ENCODE results near the gene KIAA1614.

Gene KIAA1614

DNA sequence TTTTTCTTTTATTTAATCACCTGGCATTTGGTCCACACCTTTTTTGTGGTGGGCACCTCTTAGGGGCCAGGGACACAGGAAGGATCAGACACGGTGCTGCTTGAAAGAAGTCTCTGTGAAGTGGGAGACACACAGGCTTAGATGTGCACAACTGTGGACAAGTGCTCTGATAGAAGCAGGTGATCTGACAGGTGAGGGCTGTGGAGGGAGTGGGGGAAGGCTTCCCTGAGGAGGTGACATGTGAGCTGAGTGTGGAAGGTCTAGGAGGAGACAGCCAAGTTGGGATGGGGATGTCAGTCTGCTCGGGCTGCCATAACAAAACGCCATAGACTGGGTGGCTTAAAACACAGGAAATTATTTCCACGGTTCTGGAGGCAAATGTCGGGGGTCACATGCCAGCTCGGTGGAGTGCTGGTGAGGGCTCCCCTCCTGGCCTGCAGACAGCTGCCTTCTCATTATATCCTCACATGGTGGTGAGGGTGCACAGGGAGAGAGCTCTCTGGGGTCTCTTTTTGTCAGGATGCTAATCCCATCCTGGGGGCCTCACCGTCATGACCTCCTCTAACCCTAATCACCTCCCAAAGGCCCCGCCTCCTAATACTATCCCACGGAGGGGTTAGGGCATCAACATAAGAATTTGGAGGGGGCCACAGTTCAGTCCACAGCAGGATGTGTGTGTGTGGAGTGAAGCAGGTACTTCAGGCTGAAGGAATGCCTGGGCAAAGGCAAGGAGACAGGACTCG lies 5.2 kb upstream of the KIAA1614 start:
- DNase-seq = no peak

DNA sequence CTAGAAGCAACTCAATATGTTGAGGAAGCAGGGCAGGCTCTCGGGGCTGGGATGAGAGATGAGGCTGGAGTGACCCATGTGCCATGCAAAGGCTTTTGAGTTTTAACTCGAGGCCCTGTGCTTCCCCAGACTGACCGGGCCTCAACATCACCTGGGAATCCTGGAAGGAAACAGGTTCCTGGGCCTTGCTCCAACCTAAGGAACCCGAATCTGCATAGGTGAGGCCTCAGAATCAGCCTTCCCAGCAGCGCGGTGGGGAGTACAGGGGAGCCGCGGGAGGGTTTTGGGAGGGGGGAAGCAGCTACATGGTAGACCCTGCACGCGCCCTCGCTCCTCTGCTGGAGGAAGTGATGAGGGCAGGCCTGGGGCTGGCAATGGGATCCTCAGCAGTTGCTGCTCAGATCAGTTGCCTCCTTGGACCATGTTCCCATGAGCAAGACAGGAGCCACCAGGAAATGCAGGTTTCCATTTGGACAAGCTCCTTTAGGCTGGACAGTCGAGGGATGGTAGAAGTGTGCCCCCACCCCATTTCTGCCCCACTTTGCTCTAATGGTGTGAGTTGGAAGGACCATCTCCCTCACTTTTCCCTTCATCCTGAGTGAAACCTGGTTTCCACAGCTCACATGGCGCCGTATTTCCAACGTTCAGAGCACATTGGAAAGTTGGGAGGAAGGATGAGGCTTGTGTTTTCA lies 4.5 kb upstream of the KIAA1614 start:
- no peak for DNase-seq

DNA sequence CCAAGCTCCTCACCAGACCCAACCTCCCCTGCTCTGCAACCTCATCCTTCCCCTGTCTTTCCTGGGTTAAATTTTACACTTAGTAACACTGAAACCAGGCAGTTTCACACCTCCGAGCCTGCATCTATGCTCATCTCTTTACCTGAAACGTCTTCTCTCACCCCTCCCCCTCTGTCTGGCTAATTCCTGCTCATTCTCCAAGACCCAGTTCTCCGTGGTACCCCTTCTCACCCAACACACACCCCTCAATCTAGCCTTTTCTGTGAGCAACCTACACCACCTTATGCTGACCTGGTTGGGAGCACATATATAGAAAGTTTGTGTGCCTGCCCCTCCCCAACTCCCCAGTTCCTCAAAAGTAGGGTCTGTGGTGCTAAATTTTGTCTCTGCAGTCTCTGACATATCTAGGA lies 3.7 kb upstream of the KIAA1614 start:
- DNase-seq = no peak

DNA sequence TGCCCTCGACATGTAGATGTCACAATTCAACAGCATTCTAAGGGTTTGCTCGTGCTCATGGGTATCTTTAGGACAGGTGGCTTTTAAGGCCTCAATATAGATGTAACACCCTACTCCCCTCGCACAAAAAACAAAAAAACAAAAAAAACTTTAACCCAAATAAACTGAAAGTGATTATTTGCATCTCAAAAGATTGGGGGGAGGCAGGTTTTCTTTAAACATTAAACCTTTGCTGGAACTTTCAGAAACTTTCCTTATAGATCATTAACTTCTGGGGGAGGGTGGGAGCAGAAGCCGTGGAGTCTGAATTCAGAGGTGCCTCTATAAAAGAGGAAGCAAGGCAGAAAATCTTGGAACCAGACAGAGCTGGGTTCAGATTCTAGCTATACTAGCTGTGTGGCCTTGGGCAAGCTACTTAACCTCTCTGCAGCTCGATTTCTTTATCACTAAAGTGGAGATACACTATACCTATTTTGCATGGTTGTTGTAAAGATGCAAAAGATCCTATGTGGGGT lies 3.2 kb upstream of the KIAA1614 start:
- DNase-seq = no peak

DNA sequence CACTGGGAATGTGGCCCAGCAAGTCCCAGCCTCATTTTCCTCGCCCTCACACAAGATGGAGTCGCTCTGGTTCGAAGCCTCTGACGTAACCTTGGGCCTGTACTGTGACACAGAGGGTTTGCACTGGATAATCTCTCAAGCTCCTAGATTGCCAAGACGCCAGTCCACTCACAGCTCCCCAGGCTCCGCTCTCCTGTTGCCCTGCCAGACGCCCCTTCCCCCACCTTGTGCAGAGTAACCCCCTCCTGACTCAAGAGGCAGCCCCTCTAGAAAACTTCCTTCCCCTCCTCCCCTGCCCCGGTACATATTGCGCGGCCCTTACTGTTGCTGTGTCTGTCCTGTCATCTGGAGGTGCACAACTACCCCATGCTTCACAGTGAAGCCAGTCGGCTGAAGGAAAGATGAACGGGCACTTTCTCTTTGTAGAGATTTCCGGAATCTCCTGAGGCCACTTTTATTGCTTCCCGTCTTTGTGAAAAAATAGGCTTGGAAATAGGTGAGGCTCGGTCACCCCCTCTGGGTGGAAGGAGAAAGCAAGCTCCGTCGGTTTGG lies 981 bp upstream of the KIAA1614 start:
- no peak for DNase-seq

DNA sequence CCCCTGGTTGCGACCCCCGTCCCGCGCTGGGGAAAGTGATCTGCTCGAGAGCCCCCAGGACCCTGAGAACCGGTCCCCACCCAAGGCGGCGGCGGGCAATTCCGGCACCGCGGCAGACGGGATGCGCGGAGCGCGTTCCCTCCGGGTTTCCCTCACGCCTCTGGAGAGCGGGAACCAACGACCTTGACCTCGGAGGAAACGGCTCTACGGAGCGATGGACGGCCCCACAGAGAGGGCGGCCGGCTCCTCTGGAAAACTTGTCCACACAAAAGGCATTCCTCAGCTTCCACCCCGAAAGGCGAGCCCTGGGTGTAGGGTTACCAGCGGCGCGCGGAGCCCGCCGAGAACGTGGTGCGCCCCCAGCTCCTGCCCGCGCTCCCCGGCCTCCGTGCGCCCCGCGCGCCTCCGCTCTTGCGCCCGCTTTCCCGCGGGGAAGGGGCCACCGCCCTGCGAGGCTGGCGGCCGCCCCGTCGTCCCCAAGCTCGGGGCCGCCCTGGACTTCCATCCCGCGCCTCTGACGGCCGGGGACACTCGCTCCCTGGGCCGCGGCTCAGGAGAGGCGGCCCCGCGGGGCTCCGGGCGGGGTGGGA lies 391 bp upstream of the KIAA1614 start:
- no peak for DNase-seq

DNA sequence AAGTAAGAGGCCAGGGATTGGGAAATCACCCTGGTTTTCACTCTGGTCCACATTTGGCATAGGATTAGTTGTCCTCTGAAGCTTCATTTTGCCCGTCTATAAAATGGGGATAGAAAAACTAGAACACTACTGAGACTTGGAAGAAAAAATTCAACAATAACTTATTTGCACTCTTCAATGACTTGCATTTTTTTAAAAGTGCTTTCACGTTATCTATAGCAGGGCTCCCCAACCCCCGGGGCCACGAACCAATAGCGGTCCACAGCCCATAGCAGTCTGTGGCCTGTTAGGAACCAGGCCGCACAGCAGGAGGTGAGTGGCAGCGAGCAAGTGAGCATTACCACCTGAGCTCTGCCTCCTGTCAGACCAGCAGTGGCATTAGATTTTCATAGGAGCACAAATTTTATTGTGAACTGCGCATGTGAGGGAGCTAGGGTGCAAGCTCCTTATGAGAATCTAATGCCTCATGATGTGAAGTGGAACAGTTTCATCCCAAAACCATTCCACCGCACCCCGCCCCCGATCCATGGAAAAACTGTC lies 2.8 kb downstream of the KIAA1614 start:
- no peak for DNase-seq

DNA sequence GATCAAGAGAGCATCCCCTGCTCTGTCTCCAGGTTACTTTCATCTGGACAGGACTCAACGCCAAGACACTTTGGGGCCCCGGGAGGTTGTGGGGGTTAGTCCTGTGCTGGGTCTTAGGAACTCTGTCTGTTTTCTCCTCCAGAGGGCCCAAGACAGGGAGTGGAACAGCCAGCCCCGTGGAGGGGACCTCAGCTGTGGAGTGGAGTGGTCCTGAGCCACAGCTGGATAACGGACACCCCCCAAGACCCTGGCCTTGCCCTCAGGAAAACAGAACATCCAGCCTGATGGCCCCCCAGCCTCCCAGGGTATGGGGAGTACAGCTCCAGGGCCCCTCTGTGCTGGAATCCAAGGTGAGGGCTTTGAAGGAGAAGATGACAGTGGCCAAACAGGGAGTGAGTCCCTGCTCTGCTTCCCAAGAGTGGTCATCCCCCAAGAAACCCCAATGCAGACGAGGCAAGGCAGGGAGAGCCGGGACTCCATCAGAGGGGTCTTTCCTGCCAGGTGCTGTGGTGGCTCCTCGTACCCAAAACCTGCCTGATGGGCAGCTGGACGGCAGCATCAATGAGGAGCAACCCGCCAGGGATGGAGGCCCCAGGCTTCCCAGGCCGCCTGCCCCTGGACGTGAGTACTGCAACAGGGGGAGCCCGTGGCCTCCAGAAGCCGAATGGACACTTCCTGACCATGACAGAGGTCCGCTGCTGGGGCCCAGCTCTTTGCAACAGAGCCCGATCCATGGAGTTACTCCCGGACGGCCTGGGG lies 3.5 kb downstream of the KIAA1614 start:
- DNase-seq = no peak

DNA sequence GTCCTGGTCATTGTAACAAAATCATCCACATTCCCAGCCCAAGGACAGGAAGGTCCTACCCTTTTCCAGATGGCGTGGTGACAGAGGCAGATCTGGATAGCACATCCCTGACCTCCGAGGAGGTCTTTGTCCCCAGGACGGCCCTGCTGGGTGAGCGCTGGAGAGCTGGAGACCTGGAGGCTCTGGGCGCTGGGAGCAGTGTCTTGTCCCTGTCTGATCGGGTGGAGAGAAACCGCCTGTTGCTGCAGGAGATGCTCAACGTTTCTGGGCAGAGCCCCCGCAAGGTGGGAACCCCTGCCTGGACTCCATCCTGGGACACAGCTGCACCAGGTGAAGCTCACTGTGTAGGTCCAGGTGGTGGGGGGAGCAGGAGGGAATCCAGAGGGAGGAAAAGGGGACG lies 4.1 kb downstream of the KIAA1614 start:
- no peak for DNase-seq

DNA sequence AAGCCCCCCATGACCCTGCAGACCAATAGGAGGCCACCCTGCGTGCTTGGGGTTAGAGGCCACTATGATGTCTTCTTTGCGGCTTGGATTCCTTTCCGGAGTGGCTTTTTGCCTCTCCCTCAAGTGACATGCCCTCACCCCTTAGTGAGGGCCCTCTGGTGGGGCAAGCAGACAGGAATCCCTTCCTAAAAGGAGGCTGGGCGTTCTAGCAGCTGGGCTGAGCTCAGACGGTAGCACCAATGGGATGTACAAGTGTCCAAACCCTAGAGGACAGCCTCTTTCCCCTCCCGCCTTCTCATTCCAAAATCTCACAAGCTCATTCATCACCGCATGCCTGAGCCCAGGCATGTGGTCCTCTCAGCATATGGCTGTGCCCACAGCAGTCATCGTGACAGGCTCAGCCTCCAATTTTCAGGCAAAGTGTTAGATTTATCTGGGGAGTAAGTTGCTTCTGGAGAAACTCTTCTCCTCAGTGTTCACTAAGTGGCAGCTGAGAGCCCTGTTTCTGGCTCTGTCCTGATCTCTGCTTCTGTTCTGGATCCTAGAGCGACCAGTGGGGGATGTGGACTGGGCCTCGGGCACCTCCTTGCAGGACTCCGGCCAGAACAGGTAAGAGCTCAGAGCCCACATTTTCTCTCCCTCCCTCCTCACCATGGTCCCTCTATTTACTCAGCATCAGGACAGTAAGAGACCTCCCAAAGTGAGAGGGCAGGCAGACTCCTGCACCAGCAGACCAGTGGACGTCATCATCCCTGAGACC lies 4.8 kb downstream of the KIAA1614 start:
- DNase-seq = no peak

DNA sequence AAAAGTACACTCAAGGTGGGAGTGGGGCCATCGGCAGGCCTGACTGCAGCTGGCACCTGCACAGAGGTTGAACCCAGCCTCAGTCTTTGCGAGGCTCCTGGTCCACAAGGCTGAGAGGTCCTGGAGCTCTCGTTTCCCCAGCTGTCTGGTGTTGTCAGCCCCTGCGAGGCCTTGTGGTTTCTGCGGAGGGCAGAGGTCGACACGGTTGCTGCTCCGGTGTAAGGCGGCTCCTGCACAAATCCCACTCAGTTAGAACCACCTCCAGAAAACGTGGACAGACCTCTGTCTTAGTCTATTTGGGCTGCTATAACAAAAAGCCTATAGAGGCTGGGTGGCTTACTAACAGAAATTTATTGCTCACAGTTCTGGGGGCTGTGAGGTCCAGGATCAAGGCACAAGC lies 5.8 kb downstream of the KIAA1614 start:
- no peak for DNase-seq

DNA sequence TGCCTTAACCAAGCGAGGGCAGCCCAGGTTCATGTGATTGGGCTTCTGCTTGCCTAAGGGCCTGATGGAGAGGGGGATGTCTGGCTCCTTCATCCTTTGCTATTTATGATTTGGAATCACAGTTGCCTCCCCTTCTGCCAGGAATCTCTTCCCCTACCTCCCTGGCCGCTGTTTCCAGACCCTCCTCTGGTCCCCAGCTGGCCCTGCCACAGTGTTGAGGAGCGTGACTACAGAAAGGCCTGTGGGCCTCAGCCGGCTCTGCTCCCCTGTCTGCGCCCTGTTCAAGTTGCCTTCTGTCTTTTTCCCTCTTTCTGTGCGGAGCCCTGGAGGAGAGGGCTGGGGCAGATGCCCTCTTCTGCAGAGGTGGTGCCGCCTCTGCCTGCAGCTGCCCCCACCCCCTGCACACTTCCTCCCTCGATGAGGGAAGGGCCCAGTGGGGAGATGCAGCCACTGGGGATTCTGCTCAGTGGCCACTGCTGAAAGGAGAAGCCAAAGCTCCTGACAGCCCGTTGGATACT lies 6.5 kb downstream of the KIAA1614 start:
- no peak for DNase-seq

DNA sequence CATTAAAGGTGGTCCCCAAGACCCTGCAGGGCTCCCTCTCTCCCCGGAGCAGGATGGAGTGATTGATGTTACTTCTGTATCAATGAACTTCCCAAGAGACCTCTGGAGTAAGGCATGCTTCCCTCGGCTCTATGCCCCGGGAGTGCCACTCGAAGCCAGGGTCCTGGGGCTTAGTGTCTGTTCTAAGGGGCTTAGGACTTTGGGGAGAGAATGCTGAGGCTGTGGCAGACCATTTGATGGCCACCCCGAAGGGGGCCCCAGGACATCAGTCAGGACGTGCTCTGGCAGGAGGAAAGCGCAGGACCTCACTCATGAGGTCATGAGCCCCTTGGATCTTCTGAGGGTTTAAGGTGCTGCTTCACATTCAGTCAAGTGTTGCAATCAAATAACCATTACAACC lies 7.5 kb downstream of the KIAA1614 start:
- DNase-seq = no peak

DNA sequence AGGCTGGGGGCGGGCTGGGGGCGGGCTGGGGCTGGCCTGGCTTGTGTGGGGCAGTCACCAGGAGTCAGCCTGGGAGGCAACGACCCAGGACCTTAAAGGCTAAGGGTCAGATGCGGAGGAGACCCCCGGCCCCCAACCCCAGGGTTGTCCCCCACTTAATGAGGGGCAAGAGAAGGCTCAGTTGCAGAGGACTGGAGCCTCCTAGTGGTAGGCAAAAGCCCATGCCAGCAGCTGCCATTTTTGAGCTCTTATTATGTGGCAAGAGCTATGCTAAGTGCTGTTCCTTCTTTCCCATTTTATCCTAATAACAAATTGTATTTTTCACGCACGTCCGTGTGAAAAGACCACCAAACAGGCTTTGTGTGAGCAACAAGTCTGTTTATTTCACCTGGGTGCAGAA lies 8.0 kb downstream of the KIAA1614 start:
- no peak for DNase-seq

DNA sequence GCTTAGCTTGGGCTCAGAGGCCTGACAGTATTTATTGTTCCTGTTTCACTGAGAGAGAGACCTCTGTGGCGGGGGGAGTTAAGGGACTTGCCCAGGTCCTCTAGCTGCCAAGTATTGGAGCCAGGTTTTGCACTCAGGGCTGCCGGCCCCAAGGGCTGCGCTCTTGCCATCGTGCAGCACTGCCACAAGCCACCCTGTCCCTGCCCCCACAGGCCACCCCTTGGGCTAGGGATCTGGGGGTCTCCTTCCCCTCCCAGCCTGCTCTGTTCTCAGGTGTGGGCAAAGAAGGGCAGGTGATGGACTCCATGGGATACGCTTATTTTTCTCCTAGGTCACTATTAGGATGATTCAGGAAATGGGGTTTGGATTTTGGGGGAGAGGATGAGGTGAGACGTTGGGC lies 8.7 kb downstream of the KIAA1614 start:
- DNase-seq = no peak

DNA sequence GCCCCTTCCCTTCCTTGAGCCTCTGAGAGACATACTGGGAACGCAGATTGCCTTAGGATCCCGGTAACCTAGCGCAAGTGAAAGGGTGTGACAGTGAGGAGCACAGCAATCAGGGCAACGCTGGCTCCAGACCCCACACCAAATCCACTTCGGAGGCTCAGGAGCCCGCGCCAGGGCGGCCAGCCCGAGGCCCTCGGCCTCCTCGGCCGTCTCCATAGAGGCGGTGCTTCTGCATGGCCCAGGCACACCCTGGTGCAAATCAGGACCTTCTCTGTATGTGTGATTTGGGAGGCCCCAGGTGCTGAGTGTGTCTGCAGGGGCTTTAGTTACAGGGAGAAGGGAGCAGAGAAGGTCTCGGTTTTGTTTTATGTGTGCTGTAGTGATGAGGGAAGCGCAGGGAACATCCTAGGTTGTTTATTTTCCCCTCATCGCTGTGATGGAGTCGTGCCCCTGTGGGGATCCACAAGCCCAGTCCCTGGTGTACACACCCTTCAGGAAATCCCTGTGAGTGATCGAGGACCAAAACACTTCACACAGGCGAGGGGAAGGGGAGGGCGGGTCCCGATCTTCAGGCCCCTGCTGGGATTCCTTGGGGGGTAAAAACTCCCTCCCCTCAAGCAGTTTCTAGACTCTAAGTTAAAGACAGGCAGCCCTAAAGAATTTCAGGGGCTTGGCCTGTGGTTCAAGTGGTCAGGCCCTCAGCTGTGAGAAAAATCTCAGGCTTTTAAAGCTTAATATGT lies 9.4 kb downstream of the KIAA1614 start:
- no peak for DNase-seq

DNA sequence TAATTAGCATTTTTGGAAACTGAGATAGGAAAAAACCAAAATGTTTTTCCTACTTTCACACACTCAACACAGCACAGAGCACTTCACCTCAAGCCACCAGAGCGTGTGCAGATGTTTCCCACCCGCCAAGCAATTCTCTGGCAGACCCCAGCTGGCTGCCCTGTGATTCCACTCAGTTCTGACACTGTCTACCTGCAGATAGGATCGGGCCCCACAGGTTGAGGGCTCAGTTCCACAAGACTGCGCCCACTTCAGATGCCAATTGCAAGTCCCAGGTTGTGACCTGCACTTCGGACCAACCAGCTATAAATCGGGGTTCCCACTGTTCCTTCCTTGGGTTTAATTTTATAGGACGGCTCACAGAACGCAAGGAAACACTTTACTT lies 9.9 kb downstream of the KIAA1614 start:
- DNase-seq = no peak

DNA sequence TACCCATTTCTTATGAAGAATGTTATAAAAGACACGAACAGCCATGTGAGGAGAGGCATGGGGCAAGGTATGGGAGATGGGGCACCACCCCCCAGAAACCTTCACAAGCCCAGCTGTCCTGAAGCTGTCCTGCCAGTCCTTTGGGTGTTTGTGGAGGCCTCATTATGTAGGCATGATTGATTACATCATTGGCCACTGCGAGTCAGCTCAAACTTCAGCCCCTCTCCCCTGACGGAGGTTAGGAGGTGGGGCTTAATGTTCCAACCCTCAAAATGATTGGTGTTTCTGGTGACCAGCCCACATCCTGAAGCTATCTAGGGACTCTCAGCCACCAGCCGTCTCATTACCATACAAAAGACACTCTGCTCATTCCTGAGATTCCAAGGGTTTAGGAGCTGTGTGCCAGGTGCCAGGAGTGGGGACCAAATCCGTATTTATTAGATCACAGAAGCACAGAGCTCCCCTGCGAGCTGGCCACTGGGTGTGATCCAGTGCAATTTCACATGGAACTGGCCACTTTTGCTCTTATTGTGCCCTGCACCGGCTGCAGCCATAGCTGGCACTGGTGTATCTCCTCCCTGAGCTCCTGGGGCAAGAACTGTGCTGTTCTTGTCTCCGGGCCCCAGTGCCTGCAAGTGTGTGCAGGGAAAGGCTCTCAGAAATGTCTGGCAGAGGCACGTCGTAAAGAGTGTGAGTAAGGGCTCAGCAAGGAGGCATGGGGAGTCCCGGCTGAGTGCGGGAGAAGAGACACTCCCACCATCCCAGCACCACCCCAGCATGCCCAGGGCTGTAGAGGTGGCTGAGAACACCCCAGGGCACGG lies 10.5 kb downstream of the KIAA1614 start:
- DNase-seq = no peak

DNA sequence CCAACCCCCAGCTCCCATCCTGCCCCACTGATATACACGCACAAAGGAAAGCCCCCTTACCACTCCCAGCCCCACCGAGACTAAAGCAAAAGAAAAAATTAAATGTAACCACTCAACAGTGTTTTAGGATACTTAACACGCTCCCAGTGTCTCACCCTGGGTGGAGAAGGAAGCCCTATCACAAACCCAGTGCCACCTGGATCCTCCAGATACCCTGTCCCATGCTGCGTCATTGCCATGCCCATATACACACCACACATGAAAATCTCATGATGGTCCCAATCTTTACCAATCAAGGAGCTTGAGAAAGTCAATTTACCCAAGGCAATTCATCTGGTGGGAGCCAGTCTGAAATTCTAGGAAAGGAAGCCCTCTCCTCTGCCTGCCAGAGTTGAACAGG lies 11.2 kb downstream of the KIAA1614 start:
- no peak for DNase-seq

DNA sequence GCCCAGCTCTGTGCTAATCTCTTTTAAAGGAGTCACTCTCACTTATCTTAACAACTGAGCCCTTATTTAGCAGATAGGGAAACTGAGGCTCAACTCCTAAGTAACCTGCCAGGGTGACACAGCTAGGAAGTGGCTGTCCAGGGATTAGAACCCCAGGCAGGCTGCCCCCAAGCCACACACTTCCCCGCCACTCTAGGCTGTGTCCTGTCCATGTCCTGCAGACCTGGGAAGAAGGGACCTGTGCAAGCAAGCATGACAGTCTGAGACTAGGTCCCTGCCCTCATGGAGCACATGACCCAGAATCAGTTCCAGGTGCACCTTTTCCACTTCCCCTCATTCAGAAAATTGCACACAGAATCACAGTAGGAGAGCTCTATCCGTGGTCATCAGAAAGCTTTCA lies 12.2 kb downstream of the KIAA1614 start:
- no peak for DNase-seq

Data from NCI-H2029 treated with DMSO at 0.1 percent for 48 hours (cell line).